LNCaP clone FGC (cell line): ENCODE data around the gene MRPS6.

ENCODE experiments used
- DNase-seq: peaks from one replicate; pipeline ENCODE4 v3.0.0-alpha.2; 2011; ENCODE audit warnings: low read depth
- H3K4me3 ChIP-seq: 2 replicates; pipeline ENCODE4 v1.5.1; 2011; ENCODE audit warnings: mild to moderate bottlenecking, low read depth, low read length, control low read depth
- CTCF ChIP-seq: IDR thresholded peaks from 2 replicates; pipeline ENCODE4 v1.5.1; 2012; ENCODE audit warnings: mild to moderate bottlenecking; ENCODE audit not compliant: control insufficient read depth, insufficient read depth; ENCODE audit errors: extremely low read depth

The MRPS6 gene

DNA sequence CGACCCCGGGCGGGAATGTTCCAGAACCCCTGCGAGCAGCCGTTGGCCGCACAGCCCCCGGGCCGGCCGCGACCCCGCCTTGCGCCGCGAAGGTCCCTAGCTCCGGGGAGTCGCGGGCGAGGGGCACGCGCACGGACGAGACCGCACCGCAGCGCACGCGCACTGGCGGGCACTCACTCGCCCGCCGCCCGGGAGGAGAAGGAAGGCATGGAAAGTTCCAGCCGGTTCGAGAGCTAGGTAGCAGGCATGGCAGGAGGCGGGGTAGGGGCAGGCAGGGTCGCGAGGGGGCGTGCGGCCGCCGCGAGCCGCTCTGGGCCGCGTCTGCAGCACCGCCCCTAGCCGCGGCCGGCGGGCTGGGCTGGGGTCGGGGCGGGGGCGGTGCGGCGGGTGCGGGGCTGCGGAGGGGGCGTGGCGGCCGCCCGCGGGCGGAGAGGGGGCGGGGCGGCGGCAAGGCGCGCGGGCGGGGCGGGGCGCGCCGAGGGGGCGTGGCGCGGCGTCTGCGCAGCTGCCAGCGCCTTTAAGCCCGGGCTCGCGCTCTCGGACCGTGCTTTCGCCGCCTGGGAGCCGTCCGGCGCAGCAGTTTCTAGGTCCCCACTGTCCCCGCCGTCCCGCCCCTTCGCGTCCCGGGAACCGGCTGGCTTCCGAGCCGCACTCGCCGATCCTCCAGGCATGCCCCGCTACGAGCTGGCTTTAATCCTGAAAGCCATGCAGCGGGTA lies at the start of gene MRPS6, which contains the start of gene SLC5A3:
MRPS6 (plus strand) TSS at position 547 of the 717 bp plus-strand sequence; CDS start at position 670, 123 bp downstream.
SLC5A3 (plus strand) TSS at position 547 of the 717 bp plus-strand sequence. CDS start 21,621 bp downstream, outside the sequence.
- peak; percentile 51 for DNase-seq
- peak; percentile 52 for TF ChIP-seq CTCF
- H3K4me3 ChIP-seq = peak within 1 kb of the TSS; percentile 64

DNA sequence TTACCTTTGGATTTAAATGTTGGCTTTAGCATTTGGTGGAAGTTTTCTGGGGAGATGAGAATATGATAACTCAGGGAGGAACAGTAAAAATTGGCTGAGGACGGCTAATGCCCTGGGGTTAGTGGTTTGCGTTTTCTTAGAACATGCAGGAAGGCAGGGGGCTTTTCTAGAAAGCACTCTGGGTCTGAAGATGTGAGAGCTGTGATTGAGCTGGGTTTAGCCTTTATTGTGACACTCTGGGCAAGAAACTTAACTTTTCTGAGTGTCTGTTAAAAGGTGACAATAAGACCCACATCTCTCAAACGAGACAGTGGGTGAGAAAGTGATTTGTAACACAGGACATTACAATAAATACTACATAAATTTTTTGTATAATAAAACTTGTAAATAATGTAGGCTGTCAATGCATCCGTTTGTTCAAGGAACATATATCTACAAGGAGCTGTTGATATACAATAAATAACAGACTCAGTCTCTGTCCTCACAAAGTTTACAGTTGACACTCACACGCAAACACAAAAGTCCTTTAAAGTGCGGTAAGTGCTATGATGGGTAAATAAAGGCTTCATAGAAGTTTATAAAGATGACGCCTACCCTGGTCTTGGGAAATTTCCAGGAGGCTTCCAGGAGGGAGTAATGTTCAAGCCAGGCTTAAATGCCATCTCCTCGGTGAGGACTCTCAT lies 49.5 kb upstream of the MRPS6 start:
- no peak overlapping the region for H3K4me3 ChIP-seq
- no peak for TF ChIP-seq CTCF
- peak; percentile 64 for DNase-seq

DNA sequence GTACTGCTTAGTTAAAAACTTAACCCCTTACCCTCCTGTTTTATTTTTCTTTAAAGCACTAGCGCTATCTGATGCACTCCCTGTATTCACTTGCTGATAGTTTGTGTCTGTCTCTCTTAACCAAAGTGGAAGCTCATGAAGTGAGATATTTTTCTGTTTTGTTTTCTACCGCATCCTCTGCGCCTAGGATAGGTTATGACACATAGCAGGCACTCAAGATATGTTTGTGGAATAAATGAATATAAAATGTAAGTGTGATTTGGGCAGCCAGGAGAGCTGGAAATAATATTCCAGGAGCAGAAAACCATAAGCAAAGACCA lies 49.0 kb upstream of the MRPS6 start:
- TF ChIP-seq CTCF = no peak
- no peak overlapping the region for H3K4me3 ChIP-seq
- DNase-seq = no peak

DNA sequence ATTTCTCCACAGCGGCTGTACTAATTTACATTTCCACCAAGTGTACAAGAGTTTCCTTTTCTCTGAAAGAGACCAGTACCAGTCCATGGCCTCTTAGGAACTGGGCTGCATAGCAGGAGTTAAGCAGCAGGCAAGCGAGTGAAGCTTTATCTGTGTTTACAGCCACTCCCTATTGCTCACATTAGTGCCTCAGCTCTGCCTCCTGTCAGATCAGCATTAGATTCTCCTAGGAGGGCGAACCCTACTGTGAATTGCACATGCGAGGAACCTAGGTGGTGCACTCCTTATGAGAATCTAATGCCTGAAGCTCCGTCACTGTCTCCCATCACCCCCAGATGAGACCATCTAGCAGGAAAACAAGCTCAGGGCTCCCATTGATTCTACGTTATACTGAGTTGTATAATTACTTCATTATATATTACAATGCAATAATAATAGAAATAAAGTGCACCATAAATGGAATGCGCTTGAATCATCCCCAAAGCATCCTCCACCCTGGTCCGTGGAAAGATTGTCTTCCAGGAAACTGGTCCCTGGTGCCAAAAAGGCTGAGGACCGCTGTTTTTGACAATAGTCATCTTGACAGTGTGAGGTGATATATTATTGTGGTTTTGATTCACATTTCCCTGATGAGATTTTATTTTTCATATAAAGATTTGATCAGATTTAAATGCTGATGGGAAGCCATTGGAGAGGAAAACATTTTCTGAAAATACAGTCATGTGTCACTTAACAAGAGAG lies 45.5 kb upstream of the MRPS6 start:
- no peak for DNase-seq
- H3K4me3 ChIP-seq = no peak overlapping the region
- TF ChIP-seq CTCF = no peak

DNA sequence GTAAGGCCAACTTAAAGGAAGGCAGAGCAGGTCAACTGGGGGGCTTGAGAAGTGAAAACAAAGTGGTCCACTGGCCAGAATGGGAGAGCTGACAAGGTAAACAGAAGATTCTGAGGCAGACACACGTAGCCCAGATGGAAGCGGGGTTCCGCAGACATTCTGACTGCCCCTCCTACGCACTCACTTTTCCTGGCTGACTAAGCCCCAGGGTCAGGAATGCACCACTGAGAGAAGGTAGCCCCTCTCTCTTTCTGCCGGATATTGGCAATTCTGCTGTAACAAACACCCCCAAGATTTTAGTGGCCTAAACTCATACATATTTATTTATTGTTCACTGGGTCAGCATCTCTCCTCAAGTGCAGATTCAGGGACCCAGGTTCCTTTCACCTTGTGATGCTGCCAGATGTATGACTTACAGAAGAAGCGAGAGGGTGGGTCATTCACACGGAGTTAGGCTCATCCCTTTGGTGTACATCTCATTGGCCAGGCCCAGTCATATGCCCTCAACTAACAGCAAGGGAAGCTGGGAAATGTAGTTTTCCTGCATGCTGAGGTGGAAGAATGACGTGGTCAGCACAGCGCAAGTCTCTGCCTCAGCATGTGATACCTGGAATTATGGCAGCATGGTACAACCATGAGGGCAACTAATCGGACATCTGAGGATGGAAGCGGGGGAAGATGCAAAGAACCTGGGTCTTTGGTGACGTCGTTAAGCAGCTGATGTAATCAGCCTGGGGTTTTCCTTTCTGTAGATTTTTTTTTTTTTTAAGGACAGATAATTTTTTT lies 43.4 kb upstream of the MRPS6 start:
- no peak for DNase-seq
- H3K4me3 ChIP-seq = no peak overlapping the region
- no peak for TF ChIP-seq CTCF

- H3K4me3 ChIP-seq = no peak overlapping the region
- DNase-seq = no peak
- no peak for TF ChIP-seq CTCF
Measured at GRCh38 chr21:34031835-34032370, 41.5 kb upstream of the MRPS6 start.
